SK-N-MC (cell line): ENCODE measurements around the gene ROBO2.

Source experiments
- EZH2 ChIP-seq: fragments of 200-600 bp; sonication (generic); IDR thresholded peaks from one replicate; pipeline ENCODE4 v1.6.1; 2017; ENCODE audit warnings: antibody characterized with exemption
- FOXP2 ChIP-seq: optimal IDR thresholded peaks from 2 replicates; pipeline ENCODE3; 2011; ENCODE audit warnings: mild to moderate bottlenecking, moderate library complexity; ENCODE audit not compliant: insufficient read depth; ENCODE audit errors: extremely low read length, control extremely low read depth
- POLR2AphosphoS5 ChIP-seq: IDR thresholded peaks from 2 replicates; pipeline ENCODE4 v1.6.1; 2012; ENCODE audit warnings: mild to moderate bottlenecking, low read depth, low read length, borderline replicate concordance

DNA sequence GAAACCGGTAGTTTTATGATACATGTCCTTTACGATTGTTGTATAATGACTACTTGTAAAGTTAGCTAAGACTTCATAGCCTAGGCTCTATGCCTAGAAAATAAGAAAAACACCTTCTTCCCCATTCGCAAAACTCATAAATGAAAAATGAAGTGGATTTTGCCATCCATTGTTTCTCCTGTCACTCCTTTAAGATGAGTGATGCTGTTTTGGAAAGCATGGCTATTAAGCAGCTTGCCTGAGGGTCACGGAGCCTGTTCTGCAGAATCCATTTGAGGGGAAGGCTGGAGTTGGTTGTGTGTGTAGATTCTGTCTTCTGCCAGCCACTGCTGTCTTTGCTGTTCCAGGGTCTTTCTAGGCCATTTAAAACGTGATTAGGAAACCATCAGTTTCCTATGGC is 31.5 kb downstream of the ROBO2 start:
- no peak for TF ChIP-seq EZH2
- TF ChIP-seq POLR2AphosphoS5 = no peak
- no peak for TF ChIP-seq FOXP2
